Ovary (tissue), 9 donors: ENCODE measurements around the gene RNMT. TPM values are rescaled to one million over a fixed set of nuclear protein-coding genes. Genes with fewer than 3 reads are reported as not detected.

Source experiments
- DNase-seq, 5 donors: peaks; one replicate each; pipeline ENCODE4 v3.0.0-alpha.2; 2019 to 2020
- H3K27ac ChIP-seq, 2 donors: fragments of 200-600 bp; one replicate each; pipeline versions ENCODE4 v1.5.1 to v1.8.0; 2019 to 2022
- H3K27me3 ChIP-seq: fragments of 200-600 bp; one replicate; pipeline ENCODE4 v1.8.0; 2022
- H3K36me3 ChIP-seq: fragments of 200-600 bp; sonication (generic); one replicate; pipeline ENCODE4 v1.5.1; 2019
- H3K4me1 ChIP-seq: one replicate; pipeline ENCODE4 v1.8.1; 2013; ENCODE audit warnings: mild to moderate bottlenecking, moderate library complexity; ENCODE audit not compliant: insufficient read depth
- H3K4me3 ChIP-seq: fragments of 200-600 bp; sonication (generic); one replicate; pipeline ENCODE4 v1.5.1; 2017
- H3K9me3 ChIP-seq, 2 donors: fragments of 200-600 bp in 1 of 2; sonication (generic) in 1 of 2; one replicate each; pipeline versions ENCODE4 v1.5.1 to v1.8.1; 2013 to 2019; ENCODE audit warnings: mild to moderate bottlenecking in 1 of 2, moderate library complexity in 1 of 2
- CTCF ChIP-seq, 3 donors: fragments of 450-650 bp in 2 of 3; fragments of 200-600 bp in 1 of 3; IDR thresholded peaks; one replicate each; pipeline versions ENCODE4 v1.5.1 to v1.8.0; 2016 to 2022; ENCODE audit warnings: antibody characterized with exemption in 3 of 3, mild to moderate bottlenecking in 1 of 3
- EP300 ChIP-seq: sonication (generic); formaldehyde crosslinking; IDR thresholded peaks from one replicate; pipeline ENCODE4 v1.6.1; 2017; ENCODE audit warnings: antibody characterized with exemption
- POLR2A ChIP-seq: fragments of 450-650 bp; IDR thresholded peaks from one replicate; pipeline ENCODE4 v1.6.1; 2017; ENCODE audit warnings: antibody characterized with exemption, mild to moderate bottlenecking, moderate library complexity
- WGBS, 3 donors: extraction: QIAGEN DNeasy Blood & Tissue Kit in 1 of 3; methylation state at CpG; one replicate each; pipeline versions ENCODE4 v1.1.5 to v1.1.7; 2013 to 2017; 5-methylcytosine and 5-hydroxymethylcytosine counted together
- intact Hi-C, 4 donors: fragments of 100-400 bp; cut with DNase I; formaldehyde crosslinking; loops; one replicate each; pipeline versions ENCODE4 v1.11.0 to v1.15.1; 2022 to 2023
- polyA plus RNA-seq, 2 donors: library from polyadenylated mRNA; stranded (reverse); fragments of 200-250 nt in 1 of 2; fragments of 350-450 nt in 1 of 2; fragmentation: Illumina TruSeq in 1 of 2; extraction: RNeasy Lipid Tissue Mini Kit (QIAGEN cat#74804) in 1 of 2; gene quantifications; one replicate each; pipeline ENCODE4 v1.2.3, GENCODE V29; 2013 to 2014
- total RNA-seq, 7 donors: library from RNA; depleted of rRNA in 2 of 7; stranded (reverse); fragments of >200 nt in 2 of 7; fragmentation: NEBNext Ultra II Directional in 3 of 7; extraction: Animal tissue kit (Norgen Biotek cat#: 25700) in 3 of 7; gene quantifications; one replicate each; pipeline versions ENCODE4 v1.1.0 to v1.2.4, GENCODE V29; 2016 to 2023
- donor health status: DM: no; HTN: no; CAD: no; lungs with moderate emphysema.
- donor health status: DM: no; HTN: no; CAD: no.
- donor health status: Bipolar disorder and iron deficiency.
- donor health status: DM: yes; HTN: yes; CAD: no.
- donor health status: DM: no; HTN: no; CAD: no.
- donor health status: DM: yes; HTN: yes; CAD: no.

Gene RNMT
- total and polyA plus RNA-seq, 9 donors: 11.1 to 38.3 (median 28.8) TPM

- TF ChIP-seq EP300 (no peak), POLR2A (no peak)
- Histone ChIP-seq H3K9me3 (no peaks in the 10 kb centered on the region), H3K36me3 (no peaks in the 10 kb centered on the region), H3K27me3 (no peaks in the 10 kb centered on the region), H3K27ac (no peak overlapping the region), H3K4me3 (no peak overlapping the region), H3K4me1 (peaks cover 2% of the 10 kb centered on the region)
- 78 to 81% (median 79%) methylated on average over 8 of the region's 8 CpGs for WGBS, 3 donors
- DNase-seq: no peak
- intact Hi-C loops: no loop called here
These were observed 12.9 kb upstream of the RNMT start for GRCh38 chr18:13713455-13714055.

GRCh38 chr18:13715330-13715729 lies 11.1 kb upstream of the RNMT start:
- no peaks in the 10 kb centered on the region for H3K36me3 ChIP-seq
- H3K4me1 ChIP-seq: peaks cover 2% of the 10 kb centered on the region
- H3K27ac ChIP-seq: no peak overlapping the region
- H3K9me3 ChIP-seq: no peaks in the 10 kb centered on the region
- intact Hi-C loops: no loop called here
- no peak overlapping the region for H3K4me3 ChIP-seq
- H3K27me3 ChIP-seq: no peaks in the 10 kb centered on the region
- 85 to 94% (median 86%) methylated on average over 2 of the region's 2 CpGs for WGBS, 3 donors
- no peak for DNase-seq
- no peak for TF ChIP-seq EP300
- TF ChIP-seq POLR2A: no peak

- WGBS, 3 donors: 93 to 99% (median 97%) methylated on average over 4 of the region's 4 CpGs
- Histone ChIP-seq H3K9me3 (no peaks in the 10 kb centered on the region), H3K36me3 (no peaks in the 10 kb centered on the region), H3K27ac (no peak overlapping the region), H3K27me3 (no peaks in the 10 kb centered on the region), H3K4me1 (peaks cover 2% of the 10 kb centered on the region), H3K4me3 (no peak overlapping the region)
- no peak for DNase-seq
- no peak for TF ChIP-seq EP300
- TF ChIP-seq POLR2A: no peak
- TF ChIP-seq CTCF (IDR thresholded peaks at IDR 0.05): no peak
- intact Hi-C loops: no loop called here
These were observed 9.6 kb upstream of the RNMT start for GRCh38 chr18:13716916-13717315.

- peaks cover 3% of the 10 kb centered on the region for H3K4me1 ChIP-seq
- H3K36me3 ChIP-seq: no peaks in the 10 kb centered on the region
- no peak overlapping the region for H3K4me3 ChIP-seq
- 96 to 100% (median 98%) methylated on average over 1 of the region's 1 CpG for WGBS, 3 donors
- TF ChIP-seq CTCF (IDR thresholded peaks at IDR 0.05): no peak
- no peak for TF ChIP-seq POLR2A
- TF ChIP-seq EP300: no peak
- H3K27me3 ChIP-seq: no peaks in the 10 kb centered on the region
- H3K9me3 ChIP-seq: no peaks in the 10 kb centered on the region
- no peak overlapping the region for H3K27ac ChIP-seq
- intact Hi-C loops: loop anchor here in 1 of 4 donors (10.0 kb wide), 1 partner anchor 585 kb away; no protein-coding TSS in a partner anchor
- no peak for DNase-seq
These were observed 6.3 kb upstream of the RNMT start for GRCh38 chr18:13720123-13720522.

- H3K27ac ChIP-seq: no peak overlapping the region
- H3K4me3 ChIP-seq: no peak overlapping the region
- H3K4me1 ChIP-seq: peaks cover 3% of the 10 kb centered on the region
- no peaks in the 10 kb centered on the region for H3K27me3 ChIP-seq
- 79 to 91% (median 89%) methylated on average over 1 of the region's 1 CpG for WGBS, 3 donors
- H3K36me3 ChIP-seq: no peaks in the 10 kb centered on the region
- no peaks in the 10 kb centered on the region for H3K9me3 ChIP-seq
- TF ChIP-seq EP300: no peak
- no peak for TF ChIP-seq CTCF (IDR thresholded peaks at IDR 0.05)
- no peak for TF ChIP-seq POLR2A
- intact Hi-C loops: loop anchor here in 1 of 4 donors (10.0 kb wide), 1 partner anchor 586 kb away; no protein-coding TSS in a partner anchor
- DNase-seq: no peak
These were observed 5.6 kb upstream of the RNMT start for GRCh38 chr18:13720847-13721246.
